Cerebellar nuclear complex (tissue), 1 donor: ENCODE results near the gene FAAH2.
"Not testable (repeated sequence)": the region's sequence is repeated elsewhere in the genome, so short reads cannot be mapped to it uniquely, and the experiment has no call there.

Experiments used
- DNase-seq, 2 experiments: peaks; one replicate each; lab custom pipeline; 2025; lab: John Stamatoyannopoulos, UW

Gene FAAH2

GRCh38 chrX:57286507-57287251 lies at the start of gene FAAH2:
TSS of gene FAAH2 (plus strand) at chrX:57286706. CDS start at chrX:57286826, 120 bp downstream.
- peak in 1 of 2 experiments; percentile 12 for DNase-seq

GRCh38 chrX:57241967-57242366 lies 44.5 kb upstream of the FAAH2 start:
- DNase-seq: no peak

- no peak for DNase-seq
Measured at GRCh38 chrX:57251965-57252364, 34.5 kb upstream of the FAAH2 start.

GRCh38 chrX:57265126-57265525 lies 21.4 kb upstream of the FAAH2 start:
- DNase-seq: no peak

GRCh38 chrX:57266275-57266674 lies 20.2 kb upstream of the FAAH2 start:
- DNase-seq: no peak

GRCh38 chrX:57266871-57267270 lies 19.6 kb upstream of the FAAH2 start:
- no peak for DNase-seq

GRCh38 chrX:57267308-57267707 lies 19.2 kb upstream of the FAAH2 start:
- no peak for DNase-seq

GRCh38 chrX:57270980-57271379 lies 15.5 kb upstream of the FAAH2 start:
- DNase-seq: no peak

- DNase-seq: no peak
Measured at GRCh38 chrX:57282568-57282967, 3.9 kb upstream of the FAAH2 start.

GRCh38 chrX:57285001-57285400 lies 1.5 kb upstream of the FAAH2 start:
- DNase-seq: no peak

- DNase-seq: no peak
Measured at GRCh38 chrX:57289089-57289488, 2.6 kb downstream of the FAAH2 start.

GRCh38 chrX:57294961-57295360 lies 8.5 kb downstream of the FAAH2 start:
- no peak for DNase-seq

GRCh38 chrX:57295679-57296078 lies 9.2 kb downstream of the FAAH2 start:
- not testable (repeated sequence) for DNase-seq

- DNase-seq: no peak
Measured at GRCh38 chrX:57313583-57314215, 27.2 kb downstream of the FAAH2 start.

- DNase-seq: no peak
Measured at GRCh38 chrX:57329008-57329407, 42.5 kb downstream of the FAAH2 start.

GRCh38 chrX:57335790-57336189 lies 49.3 kb downstream of the FAAH2 start:
- DNase-seq: not testable (repeated sequence)

GRCh38 chrX:57353472-57354132 lies 67.1 kb downstream of the FAAH2 start:
- no peak for DNase-seq

GRCh38 chrX:57364145-57364544 lies 77.6 kb downstream of the FAAH2 start:
- no peak for DNase-seq

- DNase-seq: no peak
Measured at GRCh38 chrX:57366430-57366829, 79.9 kb downstream of the FAAH2 start.

- no peak for DNase-seq
Measured at GRCh38 chrX:57367649-57368048, 81.1 kb downstream of the FAAH2 start.

GRCh38 chrX:57368158-57368557 lies 81.7 kb downstream of the FAAH2 start:
- DNase-seq: no peak

GRCh38 chrX:57379296-57379695 lies 92.8 kb downstream of the FAAH2 start:
- no peak for DNase-seq
